ENCODE results near the gene ECHDC1.
"Not testable (repeated sequence)": the region's sequence is repeated elsewhere in the genome, so short reads cannot be mapped to it uniquely, and the experiment has no call there.

Gene ECHDC1

DNA sequence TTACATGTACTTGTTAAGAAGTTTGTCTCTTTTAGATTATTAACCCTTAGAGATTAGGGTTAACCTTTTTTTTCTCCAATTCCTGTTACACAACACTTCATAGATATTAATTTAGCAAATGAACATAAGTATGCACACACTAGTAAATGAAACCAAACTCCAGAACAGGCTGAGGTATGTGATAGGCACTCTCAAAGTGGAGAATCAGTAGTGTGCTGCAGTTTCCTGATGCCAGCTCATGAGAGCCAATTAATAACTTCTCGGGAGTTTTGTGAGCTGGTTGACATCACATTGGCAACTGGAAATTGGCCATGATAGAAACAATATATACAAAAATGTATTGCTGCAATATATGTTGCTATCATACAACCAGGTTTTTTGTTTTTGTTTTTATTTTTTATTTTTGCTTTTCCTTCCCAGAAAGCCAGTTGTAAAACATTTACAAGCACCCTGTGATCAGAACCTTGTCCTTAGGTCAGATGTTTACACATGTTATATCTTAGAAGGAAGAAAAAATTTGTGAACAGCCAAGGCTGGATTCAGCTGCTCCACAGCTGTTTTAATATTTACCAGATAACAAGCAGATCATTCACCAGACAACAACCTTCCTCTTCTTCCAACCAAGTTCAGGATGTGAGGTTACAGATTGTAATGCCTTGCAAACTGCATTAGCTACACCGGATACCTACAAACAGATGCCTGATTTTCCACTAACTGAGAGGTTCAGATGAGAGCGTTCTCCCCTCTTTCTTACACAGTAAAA, 42.4 kb upstream of the ECHDC1 start:
- no peaks in the 10 kb centered on the region for H3K27me3 ChIP-seq
- no peaks in the 10 kb centered on the region for H3K4me1 ChIP-seq
- DNase-seq, result no peak
- no peaks in the 10 kb centered on the region for H3K36me3 ChIP-seq
- H3K9me3 ChIP-seq, result no peaks in the 10 kb centered on the region
- H3K4me3 ChIP-seq, result no peak overlapping the region
- intact Hi-C loops (cut with DNase I; ENCODE audit: low total_unique reads), result no loop called here
- TF ChIP-seq, protein P1, sequence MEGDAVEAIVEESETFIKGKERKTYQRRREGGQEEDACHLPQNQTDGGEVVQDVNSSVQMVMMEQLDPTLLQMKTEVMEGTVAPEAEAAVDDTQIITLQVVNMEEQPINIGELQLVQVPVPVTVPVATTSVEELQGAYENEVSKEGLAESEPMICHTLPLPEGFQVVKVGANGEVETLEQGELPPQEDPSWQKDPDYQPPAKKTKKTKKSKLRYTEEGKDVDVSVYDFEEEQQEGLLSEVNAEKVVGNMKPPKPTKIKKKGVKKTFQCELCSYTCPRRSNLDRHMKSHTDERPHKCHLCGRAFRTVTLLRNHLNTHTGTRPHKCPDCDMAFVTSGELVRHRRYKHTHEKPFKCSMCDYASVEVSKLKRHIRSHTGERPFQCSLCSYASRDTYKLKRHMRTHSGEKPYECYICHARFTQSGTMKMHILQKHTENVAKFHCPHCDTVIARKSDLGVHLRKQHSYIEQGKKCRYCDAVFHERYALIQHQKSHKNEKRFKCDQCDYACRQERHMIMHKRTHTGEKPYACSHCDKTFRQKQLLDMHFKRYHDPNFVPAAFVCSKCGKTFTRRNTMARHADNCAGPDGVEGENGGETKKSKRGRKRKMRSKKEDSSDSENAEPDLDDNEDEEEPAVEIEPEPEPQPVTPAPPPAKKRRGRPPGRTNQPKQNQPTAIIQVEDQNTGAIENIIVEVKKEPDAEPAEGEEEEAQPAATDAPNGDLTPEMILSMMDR (IDR thresholded peaks at IDR 0.05), result no peak
- no peak overlapping the region for H3K27ac ChIP-seq

DNA sequence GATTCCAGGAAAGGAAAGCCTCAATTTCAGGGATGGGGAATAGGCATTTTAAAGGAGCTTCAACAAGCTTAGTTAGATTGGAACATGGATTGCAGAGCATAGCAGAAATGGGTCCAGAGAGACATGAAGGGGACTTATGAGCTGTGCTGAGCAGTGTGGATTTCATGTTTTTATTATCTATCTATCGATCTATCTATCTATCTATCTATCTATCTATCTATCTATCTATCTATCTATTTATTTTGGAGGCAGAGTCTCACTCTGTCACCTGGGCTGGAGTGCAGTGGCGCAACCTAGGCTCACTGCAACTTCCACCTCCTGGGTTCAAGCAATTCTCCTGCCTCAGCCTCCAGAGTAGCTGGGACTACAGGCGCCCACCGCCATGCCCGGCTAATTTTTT, 41.4 kb upstream of the ECHDC1 start:
- not testable (repeated sequence) for H3K27ac ChIP-seq, H3K36me3 ChIP-seq

DNA sequence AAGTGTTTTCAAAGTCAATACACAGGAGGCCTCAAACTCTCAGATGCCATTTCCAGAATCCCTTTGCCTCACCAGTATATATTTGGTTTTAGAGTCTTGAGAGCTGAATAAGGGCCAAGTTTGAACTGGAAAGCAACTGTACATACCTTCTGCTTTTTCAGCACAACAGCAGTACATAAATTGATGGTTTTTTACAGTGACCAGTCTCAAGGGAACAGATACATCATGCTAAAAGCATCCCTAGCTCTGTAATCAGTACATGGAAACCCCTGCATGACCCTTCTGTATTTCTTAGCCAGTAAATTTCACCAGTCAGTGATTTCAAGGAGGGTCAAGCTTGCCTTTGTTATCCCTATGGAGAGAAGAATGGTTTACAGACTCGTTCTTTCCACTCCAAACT, 40.6 kb upstream of the ECHDC1 start:
- Histone ChIP-seq H3K27ac (no peak overlapping the region), H3K9me3 (no peaks in the 10 kb centered on the region), H3K4me1 (no peaks in the 10 kb centered on the region), H3K36me3 (no peaks in the 10 kb centered on the region), H3K4me3 (no peak overlapping the region), H3K27me3 (no peaks in the 10 kb centered on the region)
- TF ChIP-seq, protein P1 (IDR thresholded peaks at IDR 0.05), result no peak
- no peak for DNase-seq
- intact Hi-C loops (cut with DNase I; ENCODE audit: low total_unique reads), result no loop called here

More for the DNA sequence above, 41.4 kb upstream of the ECHDC1 start:
- H3K4me3 ChIP-seq; H3K9me3 ChIP-seq; DNase-seq; intact Hi-C loops (cut with DNase I; ENCODE audit: low total_unique reads); H3K27me3 ChIP-seq; H3K4me1 ChIP-seq: not testable (repeated sequence)

DNA sequence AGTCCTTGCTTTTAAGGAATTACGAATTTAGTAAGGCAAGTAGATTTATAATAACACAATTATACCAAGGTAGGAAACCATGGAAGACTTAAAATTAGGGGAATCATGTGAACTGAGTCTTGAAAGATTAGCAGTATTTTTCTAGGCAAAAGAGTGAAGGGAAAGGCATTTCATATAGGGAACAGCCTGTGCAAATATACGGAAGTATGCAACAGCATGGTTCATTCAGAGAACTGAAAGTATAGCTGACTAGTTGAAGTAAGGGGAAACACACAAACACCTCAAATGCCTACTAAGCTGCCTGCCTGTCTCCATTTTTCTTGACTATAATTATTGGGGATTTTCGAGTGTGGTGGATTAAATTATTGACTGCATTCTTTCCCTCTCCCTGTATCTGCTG, 39.0 kb upstream of the ECHDC1 start:
- no peaks in the 10 kb centered on the region for H3K27me3 ChIP-seq
- H3K4me1 ChIP-seq, result no peaks in the 10 kb centered on the region
- DNase-seq, result no peak
- intact Hi-C loops (cut with DNase I; ENCODE audit: low total_unique reads), result no loop called here
- no peaks in the 10 kb centered on the region for H3K36me3 ChIP-seq
- no peak overlapping the region for H3K27ac ChIP-seq
- no peak overlapping the region for H3K4me3 ChIP-seq
- no peaks in the 10 kb centered on the region for H3K9me3 ChIP-seq
- TF ChIP-seq, protein P1 (IDR thresholded peaks at IDR 0.05), result no peak

DNA sequence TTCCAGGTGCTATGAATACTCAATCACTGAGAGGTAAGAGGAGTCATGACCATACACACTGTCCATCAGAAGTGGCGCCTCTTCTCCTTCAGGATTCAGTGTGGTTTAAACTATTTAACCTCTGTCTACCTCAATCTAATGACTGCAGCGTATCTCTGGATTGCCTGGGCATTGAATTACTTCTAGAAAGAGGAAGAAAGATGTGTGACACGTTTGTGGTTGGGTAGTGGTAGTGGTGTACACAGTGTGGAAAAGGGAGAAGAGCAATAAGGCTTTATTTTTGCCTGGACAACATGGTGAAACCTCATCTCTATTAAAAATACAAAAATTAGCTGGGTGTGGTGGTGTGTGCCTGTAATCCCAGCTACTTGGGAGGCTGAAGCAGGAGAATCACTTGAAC, 38.0 kb upstream of the ECHDC1 start:
- no peaks in the 10 kb centered on the region for H3K27me3 ChIP-seq
- intact Hi-C loops (cut with DNase I; ENCODE audit: low total_unique reads), result no loop called here
- no peaks in the 10 kb centered on the region for H3K36me3 ChIP-seq
- no peaks in the 10 kb centered on the region for H3K4me1 ChIP-seq
- H3K9me3 ChIP-seq, result no peaks in the 10 kb centered on the region
- H3K4me3 ChIP-seq, result no peak overlapping the region
- TF ChIP-seq, protein P1 (IDR thresholded peaks at IDR 0.05), result no peak
- H3K27ac ChIP-seq, result no peak overlapping the region
- no peak for DNase-seq

DNA sequence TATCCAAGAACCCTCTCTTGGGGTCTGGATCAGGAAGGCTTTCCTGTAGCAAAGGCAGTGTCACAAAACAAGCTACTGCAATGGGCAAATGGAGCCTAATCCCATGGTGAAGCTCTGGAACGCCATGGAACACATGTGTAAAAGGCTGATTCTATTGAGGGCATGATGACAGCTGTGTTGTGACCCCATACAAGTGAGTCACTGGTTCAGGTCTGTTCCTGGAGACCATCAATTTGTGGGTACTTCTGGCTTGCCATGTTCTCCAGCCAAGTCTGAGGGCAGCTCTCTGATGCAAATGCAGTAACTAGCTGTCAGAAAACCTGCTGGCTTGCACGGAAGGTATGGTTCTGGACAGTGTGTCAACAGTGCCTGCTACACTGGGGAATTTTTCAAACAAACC, 33.3 kb upstream of the ECHDC1 start:
- Histone ChIP-seq H3K27me3 (no peaks in the 10 kb centered on the region), H3K27ac (no peak overlapping the region), H3K9me3 (no peaks in the 10 kb centered on the region), H3K4me3 (no peak overlapping the region), H3K36me3 (no peaks in the 10 kb centered on the region), H3K4me1 (no peaks in the 10 kb centered on the region)
- DNase-seq, result no peak
- TF ChIP-seq, protein P1 (IDR thresholded peaks at IDR 0.05), result no peak
- intact Hi-C loops (cut with DNase I; ENCODE audit: low total_unique reads), result no loop called here

Measured in tibial artery (tissue), 4 donors.